ENCODE results near the gene MVB12B. TPM values are rescaled to one million over a fixed set of nuclear protein-coding genes. Genes with fewer than 3 reads are reported as not detected.

The MVB12B gene
- total RNA-seq, 2 donors from 2014 or later: 5.9 to 8.7 TPM

DNA sequence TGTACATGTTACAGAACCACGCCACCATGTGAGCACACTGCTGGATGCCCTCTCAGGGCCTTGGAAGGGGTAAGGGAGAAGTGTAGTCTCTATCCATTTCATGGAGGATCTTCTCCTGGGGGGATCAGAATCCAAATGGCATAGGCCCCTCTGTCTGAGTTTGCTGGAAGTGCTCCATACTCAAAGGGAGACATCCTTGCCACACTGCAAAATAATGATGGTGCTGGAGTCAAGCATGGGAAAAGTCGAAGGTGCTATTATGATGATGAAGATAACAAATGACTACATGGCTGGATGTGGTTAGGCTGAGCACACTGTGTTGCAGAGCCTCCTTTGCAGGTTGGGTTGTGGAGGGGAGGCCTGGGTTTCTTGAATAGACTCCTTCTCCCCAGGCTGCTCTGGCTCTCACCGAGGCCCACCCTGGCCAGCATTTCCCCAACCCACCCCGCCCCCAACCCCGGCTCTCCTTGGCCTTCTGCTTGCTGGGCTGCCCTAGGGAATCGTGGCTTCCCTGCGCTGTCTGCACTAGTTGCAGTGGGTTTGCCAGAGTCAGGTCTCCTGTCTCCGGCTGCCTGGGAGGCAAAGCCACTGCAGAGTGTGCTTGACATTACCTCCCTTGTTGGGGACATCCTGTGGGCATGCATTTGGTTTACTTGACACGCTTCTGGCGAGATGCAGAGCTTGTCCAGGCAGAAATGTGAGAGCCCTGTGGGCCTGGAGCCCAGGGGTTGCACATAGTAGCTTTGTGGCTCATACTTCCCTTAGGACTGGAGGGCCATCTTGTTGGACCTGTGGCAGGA, 3.0 kb downstream of the MVB12B start:
- H3K4me3 ChIP-seq: no peak overlapping the region
- H3K36me3 ChIP-seq: no peaks in the 10 kb centered on the region
- no peak overlapping the region for H3K27ac ChIP-seq
- H3K4me1 ChIP-seq: peaks cover 0 to 43% of the 10 kb centered on the region in 2 donors
- H3K27me3 ChIP-seq: no peaks in the 10 kb centered on the region
- peaks cover 0 to 3% of the 10 kb centered on the region in 2 donors for H3K9me3 ChIP-seq
- TF ChIP-seq, protein P1, sequence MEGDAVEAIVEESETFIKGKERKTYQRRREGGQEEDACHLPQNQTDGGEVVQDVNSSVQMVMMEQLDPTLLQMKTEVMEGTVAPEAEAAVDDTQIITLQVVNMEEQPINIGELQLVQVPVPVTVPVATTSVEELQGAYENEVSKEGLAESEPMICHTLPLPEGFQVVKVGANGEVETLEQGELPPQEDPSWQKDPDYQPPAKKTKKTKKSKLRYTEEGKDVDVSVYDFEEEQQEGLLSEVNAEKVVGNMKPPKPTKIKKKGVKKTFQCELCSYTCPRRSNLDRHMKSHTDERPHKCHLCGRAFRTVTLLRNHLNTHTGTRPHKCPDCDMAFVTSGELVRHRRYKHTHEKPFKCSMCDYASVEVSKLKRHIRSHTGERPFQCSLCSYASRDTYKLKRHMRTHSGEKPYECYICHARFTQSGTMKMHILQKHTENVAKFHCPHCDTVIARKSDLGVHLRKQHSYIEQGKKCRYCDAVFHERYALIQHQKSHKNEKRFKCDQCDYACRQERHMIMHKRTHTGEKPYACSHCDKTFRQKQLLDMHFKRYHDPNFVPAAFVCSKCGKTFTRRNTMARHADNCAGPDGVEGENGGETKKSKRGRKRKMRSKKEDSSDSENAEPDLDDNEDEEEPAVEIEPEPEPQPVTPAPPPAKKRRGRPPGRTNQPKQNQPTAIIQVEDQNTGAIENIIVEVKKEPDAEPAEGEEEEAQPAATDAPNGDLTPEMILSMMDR (IDR thresholded peaks at IDR 0.05): no peak
- DNase-seq (ENCODE audit: low spot score): no peak

GRCh38 chr9:126330536-126330935, 3.9 kb downstream of the MVB12B start:
- Histone ChIP-seq H3K4me1 (peaks cover 0 to 51% of the 10 kb centered on the region in 2 donors), H3K27ac (no peak overlapping the region), H3K27me3 (no peaks in the 10 kb centered on the region)

GRCh38 chr9:126331964-126332748, 5.5 kb downstream of the MVB12B start:
- Histone ChIP-seq H3K4me1 (peaks cover 0 to 56% of the 10 kb centered on the region in 2 donors), H3K27me3 (no peaks in the 10 kb centered on the region), H3K4me3 (no peak overlapping the region), H3K36me3 (no peaks in the 10 kb centered on the region), H3K9me3 (no peaks in the 10 kb centered on the region), H3K27ac (no peak overlapping the region)
- TF ChIP-seq, protein P1 (IDR thresholded peaks at IDR 0.05): no peak
- DNase-seq (ENCODE audit: low spot score): peak; percentile 47

More at GRCh38 chr9:126330536-126330935, 3.9 kb downstream of the MVB12B start:
- TF ChIP-seq, protein P1 (IDR thresholded peaks at IDR 0.05): no peak
- no peak overlapping the region for H3K4me3 ChIP-seq
- peak; percentile 28 for DNase-seq (ENCODE audit: low spot score)
- no peaks in the 10 kb centered on the region for H3K36me3 ChIP-seq
- H3K9me3 ChIP-seq: no peaks in the 10 kb centered on the region

- TF ChIP-seq, protein P1 (IDR thresholded peaks at IDR 0.05): no peak
- Histone ChIP-seq H3K27me3 (no peaks in the 10 kb centered on the region), H3K27ac (peak overlapping the region; percentile 28 to 56), H3K36me3 (no peaks in the 10 kb centered on the region), H3K4me1 (peaks cover 0 to 36% of the 10 kb centered on the region in 2 donors), H3K9me3 (no peaks in the 10 kb centered on the region), H3K4me3 (peak overlapping the region in 1 of 2 donors; percentile 9)
- DNase-seq (ENCODE audit: low spot score): peak; percentile 46
Measured at GRCh38 chr9:126334721-126335621, 8.3 kb downstream of the MVB12B start.
